HepG2 (cell line): ENCODE data around the gene MAP1B. TPM values are rescaled to one million over a fixed set of nuclear protein-coding genes. Genes with fewer than 3 reads are reported as not detected.

Experiments used
- ATAC-seq: fragments of 200-7000 bp; cut with Tn5 transposase; 3 replicates; pipeline ENCODE4 v1.9.1; 2020; ENCODE audit warnings: mild to moderate bottlenecking, moderate library complexity
- BruUV-seq: library from RNA; stranded (reverse); fragments of 400-500 nt; replicated peaks from 2 replicates; lab custom pipeline; 2021; lab: Mats Ljungman, UMichigan
- CTCF ChIA-PET: fragments of 300-600 bp; formaldehyde crosslinking; extraction: SDS; loops from one replicate; lab custom pipeline; 2021; ENCODE audit warnings: low total read pairs, inconsistent platforms, low intra/inter-chr PET ratio; lab: Yijun Ruan, JAX
- POLR2A ChIA-PET: fragments of 350-600 bp; sonication (Branson Sonifier 250); formaldehyde crosslinking; loops from one replicate; lab custom pipeline; 2020; ENCODE audit warnings: antibody characterized with exemption, inconsistent platforms; lab: Yijun Ruan, JAX
- DNase-seq: peaks from one replicate; pipeline ENCODE4 v3.0.0-alpha.2; 2015; ENCODE audit warnings: low spot score
- FAIRE-seq: peaks from 3 replicates; lab custom pipeline; 2011; peaks lifted over from hg19 to GRCh38; lab: Jason Lieb, UNC
- H2AFZ ChIP-seq: one replicate; pipeline ENCODE4 v1.6.1; 2011; ENCODE audit warnings: low read length, inconsistent platforms
- H3K27ac ChIP-seq: fragments of 300-600 bp; 3 replicates; pipeline ENCODE4 v1.8.0; 2011; ENCODE audit warnings: mixed run types, mild to moderate bottlenecking, mixed read lengths, low read length, inconsistent platforms; ENCODE audit not compliant: insufficient read depth; ENCODE audit errors: extremely low read length
- H3K27me3 ChIP-seq, 2 experiments: fragments of 200-600 bp in 1 of 2; 2 replicates in 1 of 2; 3 replicates in 1 of 2; pipeline versions ENCODE4 v1.6.0 to v1.8.0; 2011; ENCODE audit warnings: low read length in 2 of 2, mild to moderate bottlenecking in 2 of 2, moderate library complexity in 2 of 2, inconsistent platforms in 1 of 2; ENCODE audit not compliant: insufficient read depth in 2 of 2, control insufficient read depth in 1 of 2
- H3K36me3 ChIP-seq, 2 experiments: fragments of 200-600 bp in 1 of 2; replicated peaks in 1 of 2; 2 replicates in 1 of 2; 3 replicates in 1 of 2; pipeline versions ENCODE4 v1.5.1 to v1.8.0; 2011; ENCODE audit warnings: low read length in 2 of 2, inconsistent platforms in 1 of 2; ENCODE audit not compliant: insufficient read depth in 2 of 2, control insufficient read depth in 1 of 2
- H3K4me1 ChIP-seq: 2 replicates; pipeline ENCODE4 v1.5.1; 2012; ENCODE audit warnings: low read length, inconsistent platforms; ENCODE audit not compliant: insufficient read depth
- H3K4me2 ChIP-seq: 2 replicates; pipeline ENCODE4 v1.6.0; 2011; ENCODE audit warnings: low read depth, low read length, inconsistent platforms
- H3K4me3 ChIP-seq, 3 experiments: fragments of 200-600 bp in 1 of 3; sonication (generic), shearing (Covaris generic) in 1 of 3; replicated peaks in 1 of 3; 2 replicates each; pipeline ENCODE4 v1.5.1; 2011 to 2016; ENCODE audit warnings: low read length in 3 of 3, inconsistent platforms in 2 of 3, low read depth in 2 of 3, mild to moderate bottlenecking in 2 of 3, control low read depth in 1 of 3, mixed read lengths in 1 of 3; ENCODE audit not compliant: insufficient read depth in 1 of 3
- H3K79me2 ChIP-seq: one replicate; pipeline ENCODE4 v1.6.1; 2011; ENCODE audit warnings: low read length, inconsistent platforms; ENCODE audit not compliant: insufficient read depth
- H3K9ac ChIP-seq: 2 replicates; pipeline ENCODE4 v1.6.0; 2011; ENCODE audit warnings: mild to moderate bottlenecking, low read depth, low read length, inconsistent platforms; ENCODE audit not compliant: insufficient read depth
- H3K9me3 ChIP-seq: 2 replicates; pipeline ENCODE4 v1.5.1; 2012; ENCODE audit warnings: mild to moderate bottlenecking, low read length
- H4K20me1 ChIP-seq: 2 replicates; pipeline ENCODE4 v1.6.0; 2011; ENCODE audit warnings: inconsistent platforms, mild to moderate bottlenecking, low read length, moderate library complexity; ENCODE audit not compliant: insufficient read depth
- ATF7 ChIP-seq, 2 experiments: fragments of 450-650 bp in 1 of 2; sonication (generic) in 1 of 2; formaldehyde crosslinking in 1 of 2; IDR thresholded peaks; 2 replicates each; pipeline versions ENCODE4 v1.4.0 to v1.6.1; 2016 to 2020; ENCODE audit warnings: antibody characterized with exemption in 1 of 2, mild to moderate bottlenecking in 1 of 2, missing genetic modification reagents in 1 of 2
- ETS1 ChIP-seq: sonication (generic); formaldehyde crosslinking; IDR thresholded peaks from 2 replicates; pipeline ENCODE4 v1.4.0; 2020; ENCODE audit warnings: missing genetic modification reagents
- SKI ChIP-seq: fragments of 450-650 bp; IDR thresholded peaks from one replicate; pipeline ENCODE4 v1.6.1; 2018; ENCODE audit warnings: mild to moderate bottlenecking; ENCODE audit not compliant: partially characterized antibody
- SMAD9 ChIP-seq: sonication (generic); formaldehyde crosslinking; IDR thresholded peaks from 2 replicates; pipeline ENCODE4 v1.5.1; 2020; ENCODE audit warnings: mild to moderate bottlenecking, missing genetic modification reagents
- ZFP1 ChIP-seq: IDR thresholded peaks from 2 replicates; pipeline ENCODE4 v1.6.1; 2016
- ZNF780A ChIP-seq: sonication (generic); formaldehyde crosslinking; IDR thresholded peaks from 2 replicates; pipeline ENCODE4 v1.8.0; 2022; ENCODE audit warnings: mild to moderate bottlenecking, missing genetic modification reagents, moderate library complexity
- ZNF878 ChIP-seq: sonication (generic); formaldehyde crosslinking; IDR thresholded peaks from 2 replicates; pipeline ENCODE4 v1.8.1; 2023; ENCODE audit warnings: mild to moderate bottlenecking, missing genetic modification reagents, moderate library complexity
- WGBS: methylation state at CpG from one replicate; pipeline ENCODE4 v1.1.6; 2017; ENCODE audit warnings: low lambda C conversion rate; 5-methylcytosine and 5-hydroxymethylcytosine counted together
- in situ Hi-C: cut with HindIII; loops from 2 replicates; pipeline ENCODE4 v1.10.0; 2017; ENCODE audit warnings: low pct_unique_long_range_greater_than_20kb; ENCODE audit not compliant: extremely low pct_ligation_motif_present
- intact Hi-C: fragments of 100-400 bp; cut with micrococcal nuclease; formaldehyde crosslinking; loops from one replicate; pipeline ENCODE4 v1.10.0; 2022; ENCODE audit not compliant: unreplicated experiment
- polyA plus RNA-seq, 8 experiments: library from polyadenylated mRNA; depleted of rRNA in 3 of 8; stranded (reverse) in 7 of 8; unstranded in 1 of 8; fragments of >200 nt; fragmentation: Illumina TruSeq in 4 of 8; extraction: Trizol in 4 of 8; gene quantifications; 2 replicates each; pipeline versions ENCODE4 v1.2.1 to v1.2.3, GENCODE V29; 2011 to 2016; ENCODE audit warnings: low read depth in 4 of 8, missing spikeins in 1 of 8, mixed read lengths in 1 of 8; ENCODE audit not compliant: insufficient read depth in 1 of 8
- total RNA-seq, 5 experiments: library from RNA; depleted of rRNA; stranded (reverse); fragments of >200 nt; fragmentation: Illumina TruSeq; extraction: Trizol; gene quantifications; 2 replicates each; pipeline ENCODE4 v1.2.3, GENCODE V29; 2016; ENCODE audit warnings: low read depth in 1 of 5
- TF ChIP-seq, protein P1 (sequence below): IDR thresholded peaks from 2 replicates; pipeline ENCODE4 v1.6.1; 2016; ENCODE audit warnings: low read depth, borderline replicate concordance

MAP1B gene
- total and polyA plus RNA-seq, 2 of the 13 experiments (the other 11 are each of a cell fraction or from before 2014, with no cell fraction given) = 3.3 to 6.2 TPM

DNA sequence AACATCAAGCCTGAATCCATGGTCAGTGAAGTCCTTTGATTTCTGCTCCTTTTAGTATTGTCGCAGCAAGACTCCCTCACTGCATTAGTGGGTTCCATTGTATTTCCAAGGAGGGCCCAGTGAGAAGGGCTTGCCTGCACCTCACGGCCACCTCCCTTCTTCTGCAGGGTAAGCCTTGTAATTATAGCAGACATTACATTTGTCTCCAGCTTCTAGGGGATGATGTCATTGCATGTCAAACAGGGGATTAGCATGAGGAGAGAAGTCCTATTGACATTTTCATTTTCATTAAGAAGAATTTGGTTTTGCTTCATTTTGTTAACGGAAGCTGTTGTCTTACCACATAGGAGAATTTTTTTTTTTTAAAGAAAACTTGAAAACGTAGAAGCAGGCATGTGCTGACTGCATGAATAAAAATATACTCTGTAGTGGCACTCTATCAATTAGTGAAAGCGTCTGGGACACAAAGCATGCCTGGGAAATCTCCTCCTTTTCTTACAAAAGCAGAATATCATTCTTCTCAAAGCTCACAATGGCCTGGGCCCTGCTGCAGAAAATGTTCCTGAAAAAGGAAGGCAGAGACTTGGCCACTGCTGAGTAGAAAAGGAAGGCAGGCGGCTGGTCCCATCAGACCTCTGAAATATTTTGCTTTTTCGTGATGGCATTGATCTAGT lies 27.1 kb downstream of the MAP1B start:
- intact Hi-C loops (no loop called here), in situ Hi-C loops (no loop called here)
- no peak overlapping the region for H3K27ac ChIP-seq
- H4K20me1 ChIP-seq = no peaks in the 10 kb centered on the region
- POLR2A ChIA-PET = no interaction called here
- no peak overlapping the region for H3K4me3 ChIP-seq
- no peaks in the 10 kb centered on the region for H3K4me1 ChIP-seq
- ATAC-seq (no peak), DNase-seq (no peak), FAIRE-seq (no peak)
- no peak overlapping the region for H2AFZ ChIP-seq
- WGBS = 76% methylated on average over 7 of the region's 7 CpGs
- H3K9me3 ChIP-seq = no peaks in the 10 kb centered on the region
- peak; percentile 76 for TF ChIP-seq ATF7 (IDR thresholded peaks at IDR 0.05)
- TF ChIP-seq ATF7 (CRISPR knock-in tag; IDR thresholded peaks at IDR 0.05) = no peak
- TF ChIP-seq SMAD9 = no peak
- TF ChIP-seq ZNF878 (CRISPR knock-in tag) = no peak
- TF ChIP-seq ZNF780A = no peak
- no peak for TF ChIP-seq ZFP1 (CRISPR knock-in tag)
- TF ChIP-seq, protein P1, sequence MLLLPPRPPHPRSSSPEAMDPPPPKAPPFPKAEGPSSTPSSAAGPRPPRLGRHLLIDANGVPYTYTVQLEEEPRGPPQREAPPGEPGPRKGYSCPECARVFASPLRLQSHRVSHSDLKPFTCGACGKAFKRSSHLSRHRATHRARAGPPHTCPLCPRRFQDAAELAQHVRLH = no peak
- no peak for TF ChIP-seq ETS1 (CRISPR knock-in tag)
- TF ChIP-seq SKI = no peak
- H3K27me3 ChIP-seq = no peaks in the 10 kb centered on the region; a peak in 1 of 5 replicates
- no peaks in the 10 kb centered on the region for H3K79me2 ChIP-seq
- no TSS peak for BruUV-seq
- CTCF ChIA-PET = no interaction called here
- H3K4me2 ChIP-seq = no peak overlapping the region
- no peaks in the 10 kb centered on the region for H3K36me3 ChIP-seq
- no peak overlapping the region for H3K9ac ChIP-seq
